ENCODE measurements around the gene IL4. TPM values are rescaled to one million over a fixed set of nuclear protein-coding genes. Genes with fewer than 3 reads are reported as not detected.

Gene IL4
- total and polyA plus RNA-seq, 9 of the 15 experiments (the other 6 are each of a cell fraction or from before 2014, with no cell fraction given): 0.22 to 0.62 TPM; not detected in 7

DNA sequence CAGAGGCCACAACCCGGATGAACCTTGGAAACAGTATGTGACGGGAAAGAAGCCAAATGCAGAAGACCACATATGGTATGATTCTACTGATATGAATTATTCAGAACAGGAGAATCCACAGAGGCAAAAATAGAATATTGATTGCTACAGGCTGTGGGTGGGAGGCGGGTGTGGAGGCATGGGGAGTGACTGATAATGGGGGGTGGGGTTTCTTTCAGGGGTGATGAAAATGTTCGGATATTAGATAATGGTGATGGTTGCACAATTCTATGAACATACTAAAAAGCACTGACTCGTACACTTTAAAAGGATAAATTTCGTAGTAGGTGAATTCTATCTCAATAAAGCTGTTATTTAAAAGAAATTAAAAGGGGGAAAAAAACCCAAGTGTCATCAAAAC lies 10.7 kb downstream of the IL4 start (continued):
- no peak for TF ChIP-seq SMAD2 (IDR thresholded peaks at IDR 0.05; ENCODE audit: low read depth, low read length)
- TF ChIP-seq TEAD4 (IDR thresholded peaks at IDR 0.05; ENCODE audit: low read length): peak; percentile 77
- no peak for TF ChIP-seq TEAD4 (CRISPR knock-in tag; IDR thresholded peaks at IDR 0.05; ENCODE audit: borderline replicate concordance)
- no peak for TF ChIP-seq TEAD2 (tag; IDR thresholded peaks at IDR 0.05)
- no peak for TF ChIP-seq TCF7 (IDR thresholded peaks at IDR 0.05; ENCODE audit: borderline replicate concordance)
- TF ChIP-seq, protein P1, sequence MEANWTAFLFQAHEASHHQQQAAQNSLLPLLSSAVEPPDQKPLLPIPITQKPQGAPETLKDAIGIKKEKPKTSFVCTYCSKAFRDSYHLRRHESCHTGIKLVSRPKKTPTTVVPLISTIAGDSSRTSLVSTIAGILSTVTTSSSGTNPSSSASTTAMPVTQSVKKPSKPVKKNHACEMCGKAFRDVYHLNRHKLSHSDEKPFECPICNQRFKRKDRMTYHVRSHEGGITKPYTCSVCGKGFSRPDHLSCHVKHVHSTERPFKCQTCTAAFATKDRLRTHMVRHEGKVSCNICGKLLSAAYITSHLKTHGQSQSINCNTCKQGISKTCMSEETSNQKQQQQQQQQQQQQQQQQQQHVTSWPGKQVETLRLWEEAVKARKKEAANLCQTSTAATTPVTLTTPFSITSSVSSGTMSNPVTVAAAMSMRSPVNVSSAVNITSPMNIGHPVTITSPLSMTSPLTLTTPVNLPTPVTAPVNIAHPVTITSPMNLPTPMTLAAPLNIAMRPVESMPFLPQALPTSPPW (CRISPR knock-in tag; IDR thresholded peaks at IDR 0.05): peak; percentile 76
- no peak for TF ChIP-seq FOS (IDR thresholded peaks at IDR 0.05; ENCODE audit: extremely low read depth, insufficient read length)
- TF ChIP-seq DMBX1 (CRISPR knock-in tag; IDR thresholded peaks at IDR 0.05; ENCODE audit: borderline replicate concordance): no peak
- peak; percentile 71 for TF ChIP-seq TAL1 (IDR thresholded peaks at IDR 0.05)
- TF ChIP-seq, protein P2, sequence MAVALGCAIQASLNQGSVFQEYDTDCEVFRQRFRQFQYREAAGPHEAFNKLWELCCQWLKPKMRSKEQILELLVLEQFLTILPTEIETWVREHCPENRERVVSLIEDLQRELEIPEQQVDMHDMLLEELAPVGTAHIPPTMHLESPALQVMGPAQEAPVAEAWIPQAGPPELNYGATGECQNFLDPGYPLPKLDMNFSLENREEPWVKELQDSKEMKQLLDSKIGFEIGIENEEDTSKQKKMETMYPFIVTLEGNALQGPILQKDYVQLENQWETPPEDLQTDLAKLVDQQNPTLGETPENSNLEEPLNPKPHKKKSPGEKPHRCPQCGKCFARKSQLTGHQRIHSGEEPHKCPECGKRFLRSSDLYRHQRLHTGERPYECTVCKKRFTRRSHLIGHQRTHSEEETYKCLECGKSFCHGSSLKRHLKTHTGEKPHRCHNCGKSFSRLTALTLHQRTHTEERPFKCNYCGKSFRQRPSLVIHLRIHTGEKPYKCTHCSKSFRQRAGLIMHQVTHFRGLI (CRISPR knock-in tag; IDR thresholded peaks at IDR 0.05): no peak
- TF ChIP-seq ZC3H11A (IDR thresholded peaks at IDR 0.05; ENCODE audit: low read depth, low read length): no peak
- no peak for TF ChIP-seq THRAP3 (IDR thresholded peaks at IDR 0.05; ENCODE audit: borderline replicate concordance)
- no peak for TF ChIP-seq HOXB6 (CRISPR knock-in tag; IDR thresholded peaks at IDR 0.05; ENCODE audit: borderline replicate concordance)
- no peak for TF ChIP-seq FOXJ2 (tag; IDR thresholded peaks at IDR 0.05)
- TF ChIP-seq KAT7 (CRISPR knock-in tag; IDR thresholded peaks at IDR 0.05; ENCODE audit: borderline replicate concordance): no peak
- no peak for TF ChIP-seq RBM22 (IDR thresholded peaks at IDR 0.05; ENCODE audit: low read depth, low read length, poor library complexity, severe bottlenecking)
- TF ChIP-seq, protein P3, sequence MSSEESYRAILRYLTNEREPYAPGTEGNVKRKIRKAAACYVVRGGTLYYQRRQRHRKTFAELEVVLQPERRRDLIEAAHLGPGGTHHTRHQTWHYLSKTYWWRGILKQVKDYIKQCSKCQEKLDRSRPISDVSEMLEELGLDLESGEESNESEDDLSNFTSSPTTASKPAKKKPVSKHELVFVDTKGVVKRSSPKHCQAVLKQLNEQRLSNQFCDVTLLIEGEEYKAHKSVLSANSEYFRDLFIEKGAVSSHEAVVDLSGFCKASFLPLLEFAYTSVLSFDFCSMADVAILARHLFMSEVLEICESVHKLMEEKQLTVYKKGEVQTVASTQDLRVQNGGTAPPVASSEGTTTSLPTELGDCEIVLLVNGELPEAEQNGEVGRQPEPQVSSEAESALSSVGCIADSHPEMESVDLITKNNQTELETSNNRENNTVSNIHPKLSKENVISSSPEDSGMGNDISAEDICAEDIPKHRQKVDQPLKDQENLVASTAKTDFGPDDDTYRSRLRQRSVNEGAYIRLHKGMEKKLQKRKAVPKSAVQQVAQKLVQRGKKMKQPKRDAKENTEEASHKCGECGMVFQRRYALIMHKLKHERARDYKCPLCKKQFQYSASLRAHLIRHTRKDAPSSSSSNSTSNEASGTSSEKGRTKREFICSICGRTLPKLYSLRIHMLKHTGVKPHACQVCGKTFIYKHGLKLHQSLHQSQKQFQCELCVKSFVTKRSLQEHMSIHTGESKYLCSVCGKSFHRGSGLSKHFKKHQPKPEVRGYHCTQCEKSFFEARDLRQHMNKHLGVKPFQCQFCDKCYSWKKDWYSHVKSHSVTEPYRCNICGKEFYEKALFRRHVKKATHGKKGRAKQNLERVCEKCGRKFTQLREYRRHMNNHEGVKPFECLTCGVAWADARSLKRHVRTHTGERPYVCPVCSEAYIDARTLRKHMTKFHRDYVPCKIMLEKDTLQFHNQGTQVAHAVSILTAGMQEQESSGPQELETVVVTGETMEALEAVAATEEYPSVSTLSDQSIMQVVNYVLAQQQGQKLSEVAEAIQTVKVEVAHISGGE (CRISPR knock-in tag; IDR thresholded peaks at IDR 0.05): no peak
- TF ChIP-seq STAT5B (CRISPR knock-in tag; IDR thresholded peaks at IDR 0.05): no peak
- no peak for TF ChIP-seq BMI1 (IDR thresholded peaks at IDR 0.05; ENCODE audit: low read length)
- TF ChIP-seq, protein P4, sequence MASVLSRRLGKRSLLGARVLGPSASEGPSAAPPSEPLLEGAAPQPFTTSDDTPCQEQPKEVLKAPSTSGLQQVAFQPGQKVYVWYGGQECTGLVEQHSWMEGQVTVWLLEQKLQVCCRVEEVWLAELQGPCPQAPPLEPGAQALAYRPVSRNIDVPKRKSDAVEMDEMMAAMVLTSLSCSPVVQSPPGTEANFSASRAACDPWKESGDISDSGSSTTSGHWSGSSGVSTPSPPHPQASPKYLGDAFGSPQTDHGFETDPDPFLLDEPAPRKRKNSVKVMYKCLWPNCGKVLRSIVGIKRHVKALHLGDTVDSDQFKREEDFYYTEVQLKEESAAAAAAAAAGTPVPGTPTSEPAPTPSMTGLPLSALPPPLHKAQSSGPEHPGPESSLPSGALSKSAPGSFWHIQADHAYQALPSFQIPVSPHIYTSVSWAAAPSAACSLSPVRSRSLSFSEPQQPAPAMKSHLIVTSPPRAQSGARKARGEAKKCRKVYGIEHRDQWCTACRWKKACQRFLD (CRISPR knock-in tag; IDR thresholded peaks at IDR 0.05): no peak
- TF ChIP-seq TRIM24 (IDR thresholded peaks at IDR 0.05): peak; percentile 41 to 71; a peak in 3 of 4 replicates
- no peak for TF ChIP-seq RHOXF2B (CRISPR knock-in tag; conservative IDR thresholded peaks at IDR 0.05)

Measured in K562 (cell line).